ENCODE data around the gene DIP2C. TPM values are rescaled to one million over a fixed set of nuclear protein-coding genes. Genes with fewer than 3 reads are reported as not detected.
"Not testable (repeated sequence)": the region's sequence is repeated elsewhere in the genome, so short reads cannot be mapped to it uniquely, and the experiment has no call there.

The DIP2C gene
- total and polyA plus RNA-seq, 3 donors from 2014 or later = 14.9 to 43.4 (median 30.1) TPM

DNA sequence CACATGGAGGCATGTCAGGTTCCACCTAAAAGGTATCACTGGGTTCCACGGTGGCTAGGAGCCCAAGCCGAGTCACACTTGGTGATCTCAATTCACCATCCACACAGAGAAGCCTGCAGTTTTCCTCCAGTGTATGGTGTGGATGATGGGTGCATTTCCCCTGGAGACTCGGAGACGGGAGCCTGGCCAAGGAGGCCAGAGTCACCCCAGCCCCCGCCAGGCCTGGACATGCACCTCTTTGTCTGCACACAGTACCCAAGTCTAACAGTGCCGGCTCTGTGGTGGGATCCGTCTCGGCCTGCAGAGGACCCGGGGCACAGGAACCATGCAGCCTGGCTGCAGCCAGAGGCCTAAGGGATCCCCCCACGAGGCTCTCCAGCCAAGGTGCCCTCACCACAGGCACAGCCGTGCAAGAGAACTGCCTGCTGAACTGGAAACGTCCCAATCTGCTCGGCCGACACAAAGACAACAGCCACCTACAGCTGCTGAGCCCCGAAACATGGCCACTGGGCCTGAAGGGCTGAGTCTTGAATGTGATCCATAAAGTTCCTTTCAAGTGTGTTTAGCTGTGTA, 75.2 kb downstream of the DIP2C start:
- H3K27ac ChIP-seq = no peak overlapping the region
- H3K4me3 ChIP-seq = no peak overlapping the region
- H3K4me1 ChIP-seq = peaks cover 8% of the 10 kb centered on the region
- no peak for TF ChIP-seq POLR2A (IDR thresholded peaks at IDR 0.05)
- TF ChIP-seq, protein P1, sequence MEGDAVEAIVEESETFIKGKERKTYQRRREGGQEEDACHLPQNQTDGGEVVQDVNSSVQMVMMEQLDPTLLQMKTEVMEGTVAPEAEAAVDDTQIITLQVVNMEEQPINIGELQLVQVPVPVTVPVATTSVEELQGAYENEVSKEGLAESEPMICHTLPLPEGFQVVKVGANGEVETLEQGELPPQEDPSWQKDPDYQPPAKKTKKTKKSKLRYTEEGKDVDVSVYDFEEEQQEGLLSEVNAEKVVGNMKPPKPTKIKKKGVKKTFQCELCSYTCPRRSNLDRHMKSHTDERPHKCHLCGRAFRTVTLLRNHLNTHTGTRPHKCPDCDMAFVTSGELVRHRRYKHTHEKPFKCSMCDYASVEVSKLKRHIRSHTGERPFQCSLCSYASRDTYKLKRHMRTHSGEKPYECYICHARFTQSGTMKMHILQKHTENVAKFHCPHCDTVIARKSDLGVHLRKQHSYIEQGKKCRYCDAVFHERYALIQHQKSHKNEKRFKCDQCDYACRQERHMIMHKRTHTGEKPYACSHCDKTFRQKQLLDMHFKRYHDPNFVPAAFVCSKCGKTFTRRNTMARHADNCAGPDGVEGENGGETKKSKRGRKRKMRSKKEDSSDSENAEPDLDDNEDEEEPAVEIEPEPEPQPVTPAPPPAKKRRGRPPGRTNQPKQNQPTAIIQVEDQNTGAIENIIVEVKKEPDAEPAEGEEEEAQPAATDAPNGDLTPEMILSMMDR (IDR thresholded peaks at IDR 0.05) = no peak
- no peaks in the 10 kb centered on the region for H3K27me3 ChIP-seq
- H3K36me3 ChIP-seq (ENCODE audit: low read depth, missing control alignments) = no peaks in the 10 kb centered on the region
- no peak for DNase-seq
- 84 to 88% methylated on average over 10 to 15 of the region's 15 CpGs for WGBS, 2 donors
- intact Hi-C loops (cut with DNase I; ENCODE audit: low total_unique reads) = no loop called here
- no peaks in the 10 kb centered on the region for H3K9me3 ChIP-seq

- no peak for DNase-seq
- no peaks in the 10 kb centered on the region for H3K27me3 ChIP-seq
- H3K27ac ChIP-seq = no peak overlapping the region
- intact Hi-C loops (cut with DNase I; ENCODE audit: low total_unique reads) = no loop called here
- H3K36me3 ChIP-seq (ENCODE audit: low read depth, missing control alignments) = no peaks in the 10 kb centered on the region
- H3K9me3 ChIP-seq = no peaks in the 10 kb centered on the region
- H3K4me3 ChIP-seq = no peak overlapping the region
- 73 to 77% methylated on average over 19 of the region's 19 CpGs for WGBS, 2 donors
- TF ChIP-seq, protein P1 (IDR thresholded peaks at IDR 0.05) = no peak
- TF ChIP-seq POLR2A (IDR thresholded peaks at IDR 0.05) = no peak
- peaks cover 4% of the 10 kb centered on the region for H3K4me1 ChIP-seq
Observed at GRCh38 chr10:613271-614138, 76.0 kb downstream of the DIP2C start.

- 76 to 82% methylated on average over 10 of the region's 10 CpGs for WGBS, 2 donors
- Histone ChIP-seq H3K4me1 (peaks cover 4% of the 10 kb centered on the region), H3K4me3 (no peak overlapping the region), H3K27ac (no peak overlapping the region), H3K9me3 (no peaks in the 10 kb centered on the region), H3K36me3 (ENCODE audit: low read depth, missing control alignments) (no peaks in the 10 kb centered on the region), H3K27me3 (no peaks in the 10 kb centered on the region)
- intact Hi-C loops (cut with DNase I; ENCODE audit: low total_unique reads) = no loop called here
- no peak for TF ChIP-seq POLR2A (IDR thresholded peaks at IDR 0.05)
- TF ChIP-seq, protein P1 (IDR thresholded peaks at IDR 0.05) = no peak
- DNase-seq = no peak
Observed at GRCh38 chr10:612696-613095, 76.8 kb downstream of the DIP2C start.

GRCh38 chr10:610642-611305, 78.7 kb downstream of the DIP2C start:
- H3K9me3 ChIP-seq; H3K27ac ChIP-seq; H3K4me1 ChIP-seq; H3K36me3 ChIP-seq (ENCODE audit: low read depth, missing control alignments); intact Hi-C loops (cut with DNase I; ENCODE audit: low total_unique reads); H3K27me3 ChIP-seq; H3K4me3 ChIP-seq; DNase-seq: not testable (repeated sequence)
- WGBS, 2 donors = 82 to 84% methylated on average over 6 to 7 of the region's 7 CpGs

- TF ChIP-seq, protein P1 (IDR thresholded peaks at IDR 0.05) = no peak
- TF ChIP-seq POLR2A (IDR thresholded peaks at IDR 0.05) = no peak
- Histone ChIP-seq H3K27me3 (no peaks in the 10 kb centered on the region), H3K27ac (no peak overlapping the region), H3K4me1 (peaks cover 7% of the 10 kb centered on the region), H3K36me3 (ENCODE audit: low read depth, missing control alignments) (no peaks in the 10 kb centered on the region), H3K9me3 (no peaks in the 10 kb centered on the region), H3K4me3 (no peak overlapping the region)
- no peak for DNase-seq
- WGBS, 2 donors = 84 to 88% methylated on average over 11 of the region's 11 CpGs
- intact Hi-C loops (cut with DNase I; ENCODE audit: low total_unique reads) = no loop called here
Observed at GRCh38 chr10:609868-610545, 79.5 kb downstream of the DIP2C start.

All from testis (tissue), 3 donors.